H1 (cell line): Measurements from ENCODE around the gene UPF3B. TPM values are rescaled to one million over a fixed set of nuclear protein-coding genes. Genes with fewer than 3 reads are reported as not detected.
"Not testable (repeated sequence)": the region's sequence is repeated elsewhere in the genome, so short reads cannot be mapped to it uniquely, and the experiment has no call there.

Source experiments
- CTCF ChIA-PET: fragments of 300-600 bp; sonication (Branson Sonifier 250); formaldehyde crosslinking; loops from one replicate; lab custom pipeline; 2021; ENCODE audit not compliant: partially characterized antibody; lab: Charles Lee
- POLR2A ChIA-PET: fragments of 300-600 bp; sonication (Branson Sonifier 250); formaldehyde crosslinking; loops from one replicate; lab custom pipeline; 2021; ENCODE audit warnings: inconsistent platforms; ENCODE audit not compliant: partially characterized antibody; lab: Charles Lee
- DNase-seq, 2 experiments: peaks; one replicate each; pipeline versions ENCODE4 v3.0.0 to v3.0.0-alpha.2; 2010 to 2022; ENCODE audit warnings: low spot score in 2 of 2, low read depth in 1 of 2, mixed read lengths in 1 of 2
- FAIRE-seq: peaks from 2 replicates; lab custom pipeline; 2011; peaks lifted over from hg19 to GRCh38; lab: Jason Lieb, UNC
- H2AFZ ChIP-seq: 2 replicates; pipeline ENCODE4 v1.8.1; 2012; ENCODE audit warnings: low read length, inconsistent platforms
- H2AK5ac ChIP-seq: 2 replicates; pipeline ENCODE4 v1.6.1; 2013; ENCODE audit warnings: low read depth, low read length
- H2BK120ac ChIP-seq: replicated peaks from 2 replicates; pipeline ENCODE3; 2013; ENCODE audit warnings: low read depth, low read length, inconsistent platforms
- H2BK12ac ChIP-seq: 2 replicates; pipeline ENCODE4 v1.6.1; 2013; ENCODE audit warnings: low read depth, low read length
- H2BK15ac ChIP-seq: 2 replicates; pipeline ENCODE4 v1.6.1; 2013; ENCODE audit warnings: low read length
- H2BK20ac ChIP-seq: 2 replicates; pipeline ENCODE4 v1.6.1; 2013; ENCODE audit warnings: low read length
- H2BK5ac ChIP-seq: 2 replicates; pipeline ENCODE4 v1.6.1; 2013; ENCODE audit warnings: low read depth, low read length
- H3K14ac ChIP-seq: 2 replicates; pipeline ENCODE4 v1.6.1; 2013; ENCODE audit warnings: inconsistent platforms; ENCODE audit not compliant: insufficient read length
- H3K18ac ChIP-seq: 2 replicates; pipeline ENCODE4 v1.6.1; 2013; ENCODE audit warnings: low read length; ENCODE audit errors: extremely low read depth
- H3K23ac ChIP-seq: 2 replicates; pipeline ENCODE4 v1.6.1; 2013; ENCODE audit warnings: inconsistent platforms; ENCODE audit not compliant: insufficient read length
- H3K23me2 ChIP-seq: 2 replicates; pipeline ENCODE4 v1.6.1; 2013; ENCODE audit warnings: low read depth, low read length
- H3K27ac ChIP-seq: 2 replicates; pipeline ENCODE4 v1.6.1; 2011; ENCODE audit warnings: low read depth, low read length, inconsistent platforms
- H3K27me3 ChIP-seq, 4 experiments: replicated peaks in 1 of 4; 1 replicate in 1 of 4; 2 replicates in 3 of 4; pipeline versions ENCODE4 v1.6.1 to v1.8.1; 2011 to 2013; ENCODE audit warnings: low read length in 3 of 4, mild to moderate bottlenecking in 3 of 4, inconsistent platforms in 2 of 4, mixed read lengths in 2 of 4, moderate library complexity in 1 of 4; ENCODE audit not compliant: control insufficient read depth in 3 of 4, insufficient read depth in 3 of 4; ENCODE audit errors: extremely low read depth in 1 of 4
- H3K36me3 ChIP-seq, 4 experiments: 2 replicates each; pipeline versions ENCODE4 v1.6.1 to v1.8.1; 2011 to 2013; ENCODE audit warnings: mild to moderate bottlenecking in 4 of 4, low read length in 3 of 4, moderate library complexity in 2 of 4, control low read depth in 1 of 4, inconsistent platforms in 1 of 4; ENCODE audit not compliant: insufficient read depth in 4 of 4, control insufficient read depth in 2 of 4
- H3K4ac ChIP-seq: replicated peaks from 2 replicates; pipeline ENCODE3; 2013; ENCODE audit warnings: low read length, low read depth, mixed read lengths, inconsistent platforms; ENCODE audit not compliant: insufficient read length
- H3K4me1 ChIP-seq, 4 experiments: replicated peaks in 1 of 4; 1 replicate in 1 of 4; 2 replicates in 3 of 4; pipeline versions ENCODE4 v1.6.1 to v1.8.1; 2011 to 2013; ENCODE audit warnings: low read length in 3 of 4, inconsistent platforms in 2 of 4, mixed read lengths in 1 of 4; ENCODE audit not compliant: insufficient read depth in 4 of 4, control insufficient read depth in 3 of 4
- H3K4me2 ChIP-seq, 2 experiments: 2 replicates each; pipeline versions ENCODE4 v1.6.1 to v1.8.1; 2011 to 2013; ENCODE audit warnings: low read depth in 2 of 2, low read length in 2 of 2, control low read depth in 1 of 2, inconsistent platforms in 1 of 2, mild to moderate bottlenecking in 1 of 2; ENCODE audit not compliant: insufficient read depth in 1 of 2
- H3K4me3 ChIP-seq, 4 experiments: fragments of 200-600, 300-600 bp in 1 of 4; sonication (generic), shearing (Covaris generic), sonication (Bioruptor Twin) in 1 of 4; 2 replicates each; pipeline versions ENCODE4 v1.5.1 to v1.8.1; 2011 to 2016; ENCODE audit warnings: low read length in 4 of 4, low read depth in 3 of 4, control low read depth in 2 of 4, inconsistent platforms in 2 of 4, mild to moderate bottlenecking in 2 of 4, mixed read lengths in 1 of 4, moderate library complexity in 1 of 4; ENCODE audit not compliant: insufficient read depth in 2 of 4; ENCODE audit errors: extremely low read depth in 1 of 4
- H3K56ac ChIP-seq: replicated peaks from 2 replicates; pipeline ENCODE3; 2013; ENCODE audit warnings: low read depth, mild to moderate bottlenecking, mixed read lengths, low read length, inconsistent platforms; ENCODE audit not compliant: insufficient read length
- H3K79me1 ChIP-seq: 2 replicates; pipeline ENCODE4 v1.6.1; 2013; ENCODE audit warnings: low read depth, low read length, control low read depth
- H3K79me2 ChIP-seq, 2 experiments: 2 replicates each; pipeline versions ENCODE4 v1.6.1 to v1.8.1; 2012 to 2013; ENCODE audit warnings: low read length in 2 of 2, mild to moderate bottlenecking in 2 of 2, inconsistent platforms in 1 of 2; ENCODE audit not compliant: insufficient read depth in 2 of 2, control insufficient read depth in 1 of 2
- H3K9ac ChIP-seq, 4 experiments: replicated peaks in 1 of 4; 1 replicate in 1 of 4; 2 replicates in 3 of 4; pipeline versions ENCODE4 v1.6.1 to v1.8.1; 2011 to 2013; ENCODE audit warnings: low read depth in 3 of 4, low read length in 3 of 4, control low read depth in 2 of 4, mild to moderate bottlenecking in 2 of 4, moderate library complexity in 2 of 4, inconsistent platforms in 1 of 4; ENCODE audit errors: extremely low read depth in 1 of 4
- H3K9me3 ChIP-seq, 2 experiments: 2 replicates each; pipeline versions ENCODE4 v1.6.1 to v1.8.1; 2012 to 2013; ENCODE audit warnings: mild to moderate bottlenecking in 2 of 2, moderate library complexity in 2 of 2, control low read depth in 1 of 2, inconsistent platforms in 1 of 2, low read depth in 1 of 2, low read length in 1 of 2, mixed read lengths in 1 of 2; ENCODE audit not compliant: insufficient read depth in 2 of 2
- H4K20me1 ChIP-seq, 2 experiments: replicated peaks in 1 of 2; 2 replicates each; pipeline versions ENCODE3 to v1.8.1; 2011 to 2013; ENCODE audit warnings: inconsistent platforms in 2 of 2, low read length in 2 of 2, mild to moderate bottlenecking in 1 of 2; ENCODE audit not compliant: insufficient read depth in 2 of 2, control insufficient read depth in 1 of 2
- H4K5ac ChIP-seq: 2 replicates; pipeline ENCODE4 v1.6.1; 2013; ENCODE audit warnings: low read length, low read depth, mixed read lengths, inconsistent platforms; ENCODE audit not compliant: insufficient read length
- H4K8ac ChIP-seq: 2 replicates; pipeline ENCODE4 v1.8.0; 2013; ENCODE audit warnings: mild to moderate bottlenecking, moderate library complexity, low read length, inconsistent platforms; ENCODE audit not compliant: insufficient read depth; ENCODE audit errors: extremely low read depth
- H4K91ac ChIP-seq: replicated peaks from 2 replicates; pipeline ENCODE3; 2013; ENCODE audit warnings: low read length, mixed read lengths, inconsistent platforms; ENCODE audit not compliant: insufficient read length
- WGBS, 2 experiments: shearing (Covaris generic) in 1 of 2; methylation state at CpG; one replicate each; pipeline versions ENCODE4 v1.1.6 to v1.1.7; 2013 to 2015; ENCODE audit warnings: low lambda C conversion rate in 2 of 2, mixed read lengths in 2 of 2, inconsistent platforms in 1 of 2, low coverage in 1 of 2, missing lambda C conversion rate in 1 of 2; ENCODE audit not compliant: insufficient replicate concordance in 2 of 2, insufficient coverage in 1 of 2, insufficient read length in 1 of 2; ENCODE audit errors: extremely low coverage in 1 of 2, missing lambda C conversion rate in 1 of 2; 5-methylcytosine and 5-hydroxymethylcytosine counted together
- polyA plus RNA-seq, 7 experiments: library from polyadenylated mRNA; depleted of rRNA in 3 of 7; stranded (reverse) in 5 of 7; unstranded in 2 of 7; fragments of >200 nt in 5 of 7; fragments of 200-250 nt in 2 of 7; gene quantifications; 1 replicate in 5 of 7; 2 replicates in 1 of 7; 4 replicates in 1 of 7; pipeline versions ENCODE4 v1.2.1 to v1.2.3, GENCODE V29; 2011 to 2013; ENCODE audit warnings: missing spikeins in 2 of 7, mixed read lengths in 2 of 7
- total RNA-seq: library from RNA; stranded (reverse); fragmentation: NEBNext Ultra II Directional; extraction: Animal tissue kit (Norgen Biotek cat#: 25700); gene quantifications from 2 replicates; pipeline ENCODE4 v1.2.1, GENCODE V29; 2021

UPF3B gene
- total and polyA plus RNA-seq, 2 of the 8 experiments (the other 6 are each of a cell fraction or from before 2014, with no cell fraction given), result 7.8 to 20.9 TPM

- H2AFZ ChIP-seq, H3K56ac ChIP-seq, H2BK12ac ChIP-seq, H3K4me3 ChIP-seq, H4K91ac ChIP-seq, H2BK20ac ChIP-seq, H3K79me2 ChIP-seq, H3K23me2 ChIP-seq, H2BK120ac ChIP-seq, H3K27ac ChIP-seq, FAIRE-seq, H3K18ac ChIP-seq, H3K27me3 ChIP-seq, H3K79me1 ChIP-seq, H3K23ac ChIP-seq, H3K36me3 ChIP-seq, DNase-seq, H3K9ac ChIP-seq, H2BK5ac ChIP-seq, CTCF ChIA-PET, H3K4ac ChIP-seq, H2BK15ac ChIP-seq, H3K4me1 ChIP-seq, H4K5ac ChIP-seq, H4K8ac ChIP-seq, H3K9me3 ChIP-seq, H3K14ac ChIP-seq, H3K4me2 ChIP-seq, H4K20me1 ChIP-seq, H2AK5ac ChIP-seq: not testable (repeated sequence)
- POLR2A ChIA-PET, result interaction anchor here (0.7 to 1.1 kb wide), 3 partner anchors 10 to 152 kb away, joined by 3 to 4 read pairs (median 3); partner anchors contain the start of gene RPL39
- WGBS, 2 experiments, result 86% methylated on average over 3 of the region's 3 CpGs; no CpG with 5 or more reads in 1 of the 2 experiments
These were observed 31.1 kb downstream of the UPF3B start for GRCh38 chrX:119821703-119822102.
